Keratinocyte (primary cell): ENCODE data around the gene PNMA1. TPM values are rescaled to one million over a fixed set of nuclear protein-coding genes. Genes with fewer than 3 reads are reported as not detected.

ENCODE experiments used
- DNase-seq: peaks from one replicate; pipeline ENCODE4 v3.0.0-alpha.2; 2011; ENCODE audit warnings: low read depth, missing footprints, low spot score
- FAIRE-seq: peaks from 2 replicates; lab custom pipeline; 2011; peaks lifted over from hg19 to GRCh38; lab: Jason Lieb, UNC
- H2AFZ ChIP-seq: 2 replicates; pipeline ENCODE4 v1.6.0; 2012; ENCODE audit warnings: low read length, control low read depth, inconsistent platforms; ENCODE audit not compliant: control insufficient read depth
- H3K27ac ChIP-seq: 2 replicates; pipeline ENCODE4 v1.5.1; 2011; ENCODE audit warnings: low read length; ENCODE audit not compliant: control insufficient read depth, insufficient read depth
- H3K27me3 ChIP-seq: 3 replicates; pipeline ENCODE4 v1.6.0; 2011; ENCODE audit warnings: low read length; ENCODE audit not compliant: control insufficient read depth, insufficient read depth; ENCODE audit errors: extremely low read depth
- H3K36me3 ChIP-seq, 2 experiments: 2 replicates in 1 of 2; 3 replicates in 1 of 2; pipeline ENCODE4 v1.5.1; 2011; ENCODE audit warnings: low read length in 2 of 2, mild to moderate bottlenecking in 1 of 2; ENCODE audit not compliant: control insufficient read depth in 2 of 2, insufficient read depth in 2 of 2; ENCODE audit errors: extremely low read depth in 1 of 2
- H3K4me1 ChIP-seq: 3 replicates; pipeline ENCODE4 v1.5.1; 2011; ENCODE audit warnings: low read length; ENCODE audit not compliant: control insufficient read depth, insufficient read depth; ENCODE audit errors: extremely low read depth
- H3K4me2 ChIP-seq: 3 replicates; pipeline ENCODE4 v1.6.0; 2011; ENCODE audit warnings: low read depth, low read length; ENCODE audit not compliant: control insufficient read depth, insufficient read depth; ENCODE audit errors: extremely low read depth
- H3K4me3 ChIP-seq, 3 experiments: fragments of 200-600 bp in 1 of 3; sonication (generic) in 1 of 3; 2 replicates in 2 of 3; 3 replicates in 1 of 3; pipeline ENCODE4 v1.5.1; 2011 to 2016; ENCODE audit warnings: low read length in 3 of 3, mild to moderate bottlenecking in 3 of 3, control low read depth in 2 of 3, inconsistent platforms in 1 of 3, low read depth in 1 of 3, mixed read lengths in 1 of 3, mixed run types in 1 of 3, moderate library complexity in 1 of 3; ENCODE audit not compliant: control insufficient read depth in 2 of 3, insufficient read depth in 2 of 3; ENCODE audit errors: extremely low read depth in 1 of 3
- H3K79me2 ChIP-seq: 2 replicates; pipeline ENCODE4 v1.6.0; 2012; ENCODE audit warnings: low read length; ENCODE audit not compliant: control insufficient read depth, insufficient read depth
- H3K9ac ChIP-seq: 3 replicates; pipeline ENCODE4 v1.6.0; 2011; ENCODE audit warnings: low read length; ENCODE audit not compliant: control insufficient read depth, insufficient read depth; ENCODE audit errors: extremely low read depth
- H3K9me1 ChIP-seq: 3 replicates; pipeline ENCODE4 v1.6.0; 2011; ENCODE audit warnings: low read length; ENCODE audit not compliant: control insufficient read depth, insufficient read depth; ENCODE audit errors: extremely low read depth
- H3K9me3 ChIP-seq: 2 replicates; pipeline ENCODE4 v1.5.1; 2012; ENCODE audit warnings: low read depth, low read length; ENCODE audit not compliant: control insufficient read depth
- H4K20me1 ChIP-seq: 3 replicates; pipeline ENCODE4 v1.6.0; 2011; ENCODE audit warnings: low read length; ENCODE audit not compliant: control insufficient read depth, insufficient read depth; ENCODE audit errors: extremely low read depth
- EZH2 ChIP-seq: IDR thresholded peaks from one replicate; pipeline ENCODE4 v1.6.1; 2012; ENCODE audit warnings: inconsistent platforms, mild to moderate bottlenecking, low read length, moderate library complexity
- dilution Hi-C: fragments of 300-500 bp; cut with MboI; formaldehyde crosslinking; loops from one replicate; pipeline ENCODE4 v1.7.0; 2020; ENCODE audit warnings: low sequenced_read_pairs; ENCODE audit not compliant: extremely low pct_ligation_motif_present
- polyA plus RNA-seq, 5 experiments: library from polyadenylated mRNA; depleted of rRNA in 3 of 5; stranded (reverse) in 3 of 5; stranded (forward) in 1 of 5; unstranded in 1 of 5; fragments of >200 nt; gene quantifications; 1 replicate in 1 of 5; 2 replicates in 3 of 5; 3 replicates in 1 of 5; pipeline versions ENCODE4 v1.2.1 to v1.2.3, GENCODE V29; 2011 to 2012; ENCODE audit warnings: missing spikeins in 2 of 5, low read depth in 1 of 5, low replicate concordance in 1 of 5
- TF ChIP-seq, protein P1 (sequence below), 3 experiments: IDR thresholded peaks in 1 of 3; conservative IDR thresholded peaks in 1 of 3; optimal IDR thresholded peaks in 1 of 3; 2 replicates in 2 of 3; 3 replicates in 1 of 3; pipeline versions ENCODE3 to v1.5.1; 2011; ENCODE audit warnings: low read length in 3 of 3, mild to moderate bottlenecking in 3 of 3, moderate library complexity in 2 of 3, control low read depth in 1 of 3, inconsistent platforms in 1 of 3; ENCODE audit not compliant: insufficient read depth in 2 of 3; ENCODE audit errors: extremely low read depth in 1 of 3

The PNMA1 gene
- polyA plus RNA-seq, 1 donor (not counting 4 experiments of a cell fraction or from before 2014, with no cell fraction given), result 8.2 TPM

DNA sequence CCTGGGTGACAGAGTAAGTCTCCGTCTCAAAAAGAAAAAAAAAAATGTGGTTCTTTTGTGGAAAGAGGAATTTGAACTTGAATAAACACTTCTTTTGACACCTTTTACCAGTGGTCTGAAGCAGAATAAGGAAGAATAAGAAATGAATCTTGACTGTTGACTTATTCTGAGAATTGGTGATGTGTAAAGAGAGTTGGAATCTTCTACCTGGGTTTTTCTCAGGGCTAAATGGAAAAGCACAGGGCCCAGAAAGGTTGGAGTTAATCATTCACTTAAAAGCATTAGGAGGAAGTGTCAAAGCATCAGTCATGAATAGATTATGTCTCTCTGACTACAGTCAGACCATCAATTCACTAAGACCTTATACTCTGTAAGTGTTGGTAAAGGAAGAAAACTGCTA, 13.9 kb downstream of the PNMA1 start:
- FAIRE-seq (no peak), DNase-seq (no peak)
- Histone ChIP-seq H3K4me2 (no peak overlapping the region), H3K4me1 (peaks cover 10% of the 10 kb centered on the region), H3K79me2 (no peaks in the 10 kb centered on the region), H4K20me1 (no peaks in the 10 kb centered on the region), H3K36me3 (no peaks in the 10 kb centered on the region), H3K9ac (no peak overlapping the region), H3K9me1 (no peaks in the 10 kb centered on the region), H3K4me3 (no peak overlapping the region), H3K9me3 (no peaks in the 10 kb centered on the region), H3K27ac (no peak overlapping the region), H2AFZ (no peak overlapping the region), H3K27me3 (no peaks in the 10 kb centered on the region)
- dilution Hi-C loops, result no loop called here
- TF ChIP-seq, protein P1, sequence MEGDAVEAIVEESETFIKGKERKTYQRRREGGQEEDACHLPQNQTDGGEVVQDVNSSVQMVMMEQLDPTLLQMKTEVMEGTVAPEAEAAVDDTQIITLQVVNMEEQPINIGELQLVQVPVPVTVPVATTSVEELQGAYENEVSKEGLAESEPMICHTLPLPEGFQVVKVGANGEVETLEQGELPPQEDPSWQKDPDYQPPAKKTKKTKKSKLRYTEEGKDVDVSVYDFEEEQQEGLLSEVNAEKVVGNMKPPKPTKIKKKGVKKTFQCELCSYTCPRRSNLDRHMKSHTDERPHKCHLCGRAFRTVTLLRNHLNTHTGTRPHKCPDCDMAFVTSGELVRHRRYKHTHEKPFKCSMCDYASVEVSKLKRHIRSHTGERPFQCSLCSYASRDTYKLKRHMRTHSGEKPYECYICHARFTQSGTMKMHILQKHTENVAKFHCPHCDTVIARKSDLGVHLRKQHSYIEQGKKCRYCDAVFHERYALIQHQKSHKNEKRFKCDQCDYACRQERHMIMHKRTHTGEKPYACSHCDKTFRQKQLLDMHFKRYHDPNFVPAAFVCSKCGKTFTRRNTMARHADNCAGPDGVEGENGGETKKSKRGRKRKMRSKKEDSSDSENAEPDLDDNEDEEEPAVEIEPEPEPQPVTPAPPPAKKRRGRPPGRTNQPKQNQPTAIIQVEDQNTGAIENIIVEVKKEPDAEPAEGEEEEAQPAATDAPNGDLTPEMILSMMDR (optimal IDR thresholded peaks at IDR 0.05 in 1 of 3, IDR thresholded peaks at IDR 0.05 in 1 of 3, conservative IDR thresholded peaks at IDR 0.05 in 1 of 3; ENCODE audit: extremely low read depth in 1 of 3, insufficient read depth in 2 of 3, low read length in 3 of 3), result no peak
- no peak for TF ChIP-seq EZH2

DNA sequence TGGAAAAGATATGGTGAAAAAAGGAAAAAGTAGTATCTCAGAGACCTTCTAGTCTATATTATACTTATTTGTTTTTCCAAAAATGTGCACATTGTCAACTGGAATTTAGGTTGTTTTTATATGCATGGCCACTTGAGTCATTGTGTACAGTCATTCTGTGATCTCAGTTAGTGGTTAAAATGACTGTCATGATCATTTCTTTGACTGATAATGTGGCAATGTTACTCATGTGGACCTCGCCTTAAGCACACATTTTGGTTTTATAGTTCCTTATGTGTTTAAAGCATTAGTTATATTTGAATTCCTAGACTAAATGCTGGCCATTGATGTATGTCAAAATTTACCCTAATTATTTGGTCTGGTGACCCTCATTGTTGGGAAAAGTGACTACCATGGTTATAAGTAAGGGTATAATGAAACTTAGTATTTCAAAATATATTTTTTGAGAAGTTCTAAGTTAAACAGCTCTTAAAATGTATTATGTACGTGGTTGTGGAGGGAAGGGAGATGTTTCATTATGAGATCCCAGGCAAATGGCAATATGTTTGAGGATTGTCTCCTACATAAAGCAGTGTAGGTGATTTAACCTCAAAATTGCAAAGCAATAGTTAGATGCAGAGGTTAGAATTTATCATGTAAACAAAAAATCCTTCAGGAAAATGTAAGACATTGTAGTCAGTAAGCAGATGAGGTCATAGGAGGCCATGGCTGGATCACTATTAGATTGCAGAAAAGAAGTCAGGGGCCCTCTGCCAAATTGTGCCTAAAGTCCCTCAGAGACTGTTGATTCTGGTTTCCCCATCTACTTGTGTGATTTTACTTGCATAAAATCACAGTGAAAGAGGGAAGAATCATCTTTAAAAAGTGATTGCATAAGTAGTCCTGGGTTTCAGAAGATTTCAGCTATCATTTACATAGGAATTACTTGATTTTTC, 17.5 kb downstream of the PNMA1 start:
- Histone ChIP-seq H3K36me3 (no peaks in the 10 kb centered on the region), H3K4me3 (no peak overlapping the region), H3K27me3 (no peaks in the 10 kb centered on the region), H3K9ac (no peak overlapping the region), H3K79me2 (no peaks in the 10 kb centered on the region), H3K4me1 (peaks cover 10% of the 10 kb centered on the region), H2AFZ (no peak overlapping the region), H4K20me1 (no peaks in the 10 kb centered on the region), H3K9me1 (no peaks in the 10 kb centered on the region), H3K27ac (no peak overlapping the region), H3K9me3 (no peaks in the 10 kb centered on the region), H3K4me2 (peak overlapping the region; percentile 25)
- no peak for DNase-seq
- dilution Hi-C loops, result no loop called here
- TF ChIP-seq, protein P1 (optimal IDR thresholded peaks at IDR 0.05 in 1 of 3, IDR thresholded peaks at IDR 0.05 in 1 of 3, conservative IDR thresholded peaks at IDR 0.05 in 1 of 3; ENCODE audit: extremely low read depth in 1 of 3, insufficient read depth in 2 of 3, low read length in 3 of 3), result no peak
- TF ChIP-seq EZH2, result no peak
- no peak for FAIRE-seq
